GM21381 (cell line): ENCODE data around the gene USP6NL.

ENCODE experiments used
- ATAC-seq: cut with Tn5 transposase; IDR thresholded peaks from one replicate; pipeline ENCODE4 v1.9.1; 2021; ENCODE audit warnings: mild to moderate bottlenecking, moderate library complexity; ENCODE audit not compliant: unreplicated experiment

Gene USP6NL

GRCh38 chr10:11483201-11484148, 128.0 kb downstream of the USP6NL start:
- ATAC-seq: no peak

GRCh38 chr10:11482306-11482705, 129.1 kb downstream of the USP6NL start:
- no peak for ATAC-seq

- no peak for ATAC-seq
Measured at GRCh38 chr10:11480687-11481086, 130.8 kb downstream of the USP6NL start.

- no peak for ATAC-seq
Measured at GRCh38 chr10:11479300-11479699, 132.2 kb downstream of the USP6NL start.

GRCh38 chr10:11478807-11479206, 132.6 kb downstream of the USP6NL start:
- ATAC-seq: no peak

- ATAC-seq: no peak
Measured at GRCh38 chr10:11475831-11476434, 135.5 kb downstream of the USP6NL start.

GRCh38 chr10:11473128-11473760, 138.2 kb downstream of the USP6NL start:
- ATAC-seq: no peak

GRCh38 chr10:11472158-11472753, 139.2 kb downstream of the USP6NL start:
- peak; percentile 60 for ATAC-seq

GRCh38 chr10:11469575-11470391, 141.7 kb downstream of the USP6NL start:
- no peak for ATAC-seq

GRCh38 chr10:11468126-11468742, 143.2 kb downstream of the USP6NL start:
- ATAC-seq: no peak

- no peak for ATAC-seq
Measured at GRCh38 chr10:11465406-11465805, 146.0 kb downstream of the USP6NL start.

GRCh38 chr10:11463111-11463510, 148.3 kb downstream of the USP6NL start:
- no peak for ATAC-seq

- no peak for ATAC-seq
Measured at GRCh38 chr10:11462071-11462470, 149.4 kb downstream of the USP6NL start.

GRCh38 chr10:11457336-11457735, 154.1 kb downstream of the USP6NL start:
- ATAC-seq: no peak

GRCh38 chr10:11454958-11455566, 156.4 kb downstream of the USP6NL start:
- no peak for ATAC-seq

GRCh38 chr10:11454160-11454559, 157.3 kb downstream of the USP6NL start:
- ATAC-seq: no peak

- ATAC-seq: no peak
Measured at GRCh38 chr10:11451640-11452260, 159.7 kb downstream of the USP6NL start.

GRCh38 chr10:11450427-11450826, 161.0 kb downstream of the USP6NL start:
- ATAC-seq: no peak

GRCh38 chr10:11449761-11450160, 161.7 kb downstream of the USP6NL start:
- ATAC-seq: no peak
